Breast epithelium (tissue), 4 donors: Measurements from ENCODE around the gene SLF2. TPM values are rescaled to one million over a fixed set of nuclear protein-coding genes. Genes with fewer than 3 reads are reported as not detected.

Experiments used
- DNase-seq, 2 donors: peaks; one replicate each; pipeline ENCODE4 v3.0.0-alpha.2; 2019; ENCODE audit warnings: low spot score in 2 of 2
- H3K27ac ChIP-seq, 2 donors: fragments of 200-600 bp; sonication (generic) in 1 of 2; one replicate each; pipeline ENCODE4 v1.5.1; 2016 to 2019; ENCODE audit warnings: mild to moderate bottlenecking in 1 of 2
- H3K27me3 ChIP-seq, 2 donors: fragments of 200-600 bp; sonication (generic) in 1 of 2; one replicate each; pipeline versions ENCODE4 v1.5.1 to v1.6.0; 2017 to 2019; ENCODE audit warnings: control low read depth in 1 of 2, mild to moderate bottlenecking in 1 of 2
- H3K36me3 ChIP-seq: fragments of 200-600 bp; one replicate; pipeline ENCODE4 v1.5.1; 2019
- H3K4me1 ChIP-seq, 2 donors: fragments of 200-600 bp; sonication (generic); one replicate each; pipeline ENCODE4 v1.5.1; 2016 to 2019; ENCODE audit warnings: control low read depth in 1 of 2
- H3K4me3 ChIP-seq, 3 donors: fragments of 200-600 bp; sonication (generic); 1 replicate in 2 of 3; 2 replicates in 1 of 3; pipeline ENCODE4 v1.5.1; 2016 to 2019; ENCODE audit warnings: mild to moderate bottlenecking in 3 of 3, moderate library complexity in 2 of 3
- H3K9me3 ChIP-seq, 2 donors: fragments of 200-600 bp; sonication (generic) in 1 of 2; one replicate each; pipeline ENCODE4 v1.5.1; 2016 to 2019; ENCODE audit warnings: control low read depth in 1 of 2
- POLR2A ChIP-seq: fragments of 450-650 bp; IDR thresholded peaks from one replicate; pipeline ENCODE4 v1.6.1; 2016; ENCODE audit warnings: antibody characterized with exemption, mild to moderate bottlenecking, moderate library complexity
- POLR2AphosphoS5 ChIP-seq, 3 donors: sonication (generic); formaldehyde crosslinking; IDR thresholded peaks; one replicate each; pipeline ENCODE4 v1.6.1; 2017; ENCODE audit warnings: antibody characterized with exemption in 3 of 3
- intact Hi-C: fragments of 100-400 bp; cut with DNase I; formaldehyde crosslinking; loops from one replicate; pipeline ENCODE4 v1.15.1; 2023; ENCODE audit warnings: low total_unique reads
- total RNA-seq, 3 donors: library from RNA; depleted of rRNA; stranded (reverse); fragments of >200 nt; gene quantifications; one replicate each; pipeline ENCODE4 v1.1.0, GENCODE V29; 2016
- TF ChIP-seq, protein P1 (sequence below), 3 donors: fragments of 450-650 bp; IDR thresholded peaks; one replicate each; pipeline ENCODE4 v1.5.1; 2016 to 2017; ENCODE audit warnings: antibody characterized with exemption in 3 of 3, mild to moderate bottlenecking in 3 of 3, moderate library complexity in 3 of 3

Gene SLF2
- total RNA-seq, 3 donors from 2014 or later, result 24.8 to 34.2 (median 31.8) TPM

DNA sequence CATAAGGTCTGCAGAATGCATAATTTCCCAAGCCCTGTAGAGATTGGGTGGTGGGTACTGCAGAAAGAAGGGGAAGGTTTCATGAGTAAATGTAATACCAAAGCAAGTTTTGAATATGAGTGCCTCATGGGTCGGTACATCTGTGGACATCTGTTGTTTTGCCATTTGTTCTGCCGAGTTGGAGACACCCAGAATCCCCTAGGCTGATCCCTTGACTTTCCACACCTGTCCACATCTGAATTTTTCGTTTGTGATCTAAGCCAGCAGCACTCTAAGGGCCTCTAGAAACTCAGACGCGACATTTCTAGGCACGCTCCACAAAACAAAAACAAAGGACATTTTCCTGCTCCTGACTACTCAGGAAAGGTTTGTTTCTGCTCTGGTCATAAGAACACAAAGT, 11.7 kb upstream of the SLF2 start:
- Histone ChIP-seq H3K27me3 (peaks cover 0 to 3% of the 10 kb centered on the region in 2 donors), H3K4me1 (no peaks in the 10 kb centered on the region), H3K36me3 (no peaks in the 10 kb centered on the region), H3K27ac (no peak overlapping the region), H3K4me3 (no peak overlapping the region), H3K9me3 (no peaks in the 10 kb centered on the region)
- DNase-seq, result no peak
- TF ChIP-seq POLR2AphosphoS5 (IDR thresholded peaks at IDR 0.05) (no peak), POLR2A (no peak)
- TF ChIP-seq, protein P1, sequence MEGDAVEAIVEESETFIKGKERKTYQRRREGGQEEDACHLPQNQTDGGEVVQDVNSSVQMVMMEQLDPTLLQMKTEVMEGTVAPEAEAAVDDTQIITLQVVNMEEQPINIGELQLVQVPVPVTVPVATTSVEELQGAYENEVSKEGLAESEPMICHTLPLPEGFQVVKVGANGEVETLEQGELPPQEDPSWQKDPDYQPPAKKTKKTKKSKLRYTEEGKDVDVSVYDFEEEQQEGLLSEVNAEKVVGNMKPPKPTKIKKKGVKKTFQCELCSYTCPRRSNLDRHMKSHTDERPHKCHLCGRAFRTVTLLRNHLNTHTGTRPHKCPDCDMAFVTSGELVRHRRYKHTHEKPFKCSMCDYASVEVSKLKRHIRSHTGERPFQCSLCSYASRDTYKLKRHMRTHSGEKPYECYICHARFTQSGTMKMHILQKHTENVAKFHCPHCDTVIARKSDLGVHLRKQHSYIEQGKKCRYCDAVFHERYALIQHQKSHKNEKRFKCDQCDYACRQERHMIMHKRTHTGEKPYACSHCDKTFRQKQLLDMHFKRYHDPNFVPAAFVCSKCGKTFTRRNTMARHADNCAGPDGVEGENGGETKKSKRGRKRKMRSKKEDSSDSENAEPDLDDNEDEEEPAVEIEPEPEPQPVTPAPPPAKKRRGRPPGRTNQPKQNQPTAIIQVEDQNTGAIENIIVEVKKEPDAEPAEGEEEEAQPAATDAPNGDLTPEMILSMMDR (IDR thresholded peaks at IDR 0.05), result no peak
- intact Hi-C loops, result no loop called here

DNA sequence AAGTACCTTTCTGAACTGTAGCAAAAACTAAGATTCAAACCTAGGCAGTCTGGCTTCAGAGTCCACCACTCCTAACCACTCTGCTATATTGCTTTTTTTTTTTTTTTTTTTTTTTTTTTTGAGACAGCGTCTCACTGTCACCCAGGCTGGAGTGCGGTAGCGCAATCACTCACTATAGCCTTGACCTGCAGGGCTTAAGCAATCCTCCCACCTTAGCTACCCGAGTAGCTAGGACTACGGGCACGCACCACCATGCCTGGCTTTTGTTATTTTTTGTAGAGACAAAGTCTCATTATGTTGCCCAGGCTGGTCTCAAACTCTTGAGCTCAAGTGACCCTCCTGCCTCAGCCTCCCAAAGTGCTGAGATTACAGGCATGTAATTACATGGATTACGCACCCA, 10.1 kb upstream of the SLF2 start:
- Histone ChIP-seq H3K4me1 (no peaks in the 10 kb centered on the region), H3K36me3 (no peaks in the 10 kb centered on the region), H3K9me3 (no peaks in the 10 kb centered on the region), H3K27ac (no peak overlapping the region), H3K27me3 (no peaks in the 10 kb centered on the region), H3K4me3 (no peak overlapping the region)
- intact Hi-C loops, result no loop called here
- TF ChIP-seq, protein P1 (IDR thresholded peaks at IDR 0.05), result no peak
- TF ChIP-seq POLR2AphosphoS5 (IDR thresholded peaks at IDR 0.05), result no peak
- no peak for TF ChIP-seq POLR2A
- DNase-seq, result no peak

DNA sequence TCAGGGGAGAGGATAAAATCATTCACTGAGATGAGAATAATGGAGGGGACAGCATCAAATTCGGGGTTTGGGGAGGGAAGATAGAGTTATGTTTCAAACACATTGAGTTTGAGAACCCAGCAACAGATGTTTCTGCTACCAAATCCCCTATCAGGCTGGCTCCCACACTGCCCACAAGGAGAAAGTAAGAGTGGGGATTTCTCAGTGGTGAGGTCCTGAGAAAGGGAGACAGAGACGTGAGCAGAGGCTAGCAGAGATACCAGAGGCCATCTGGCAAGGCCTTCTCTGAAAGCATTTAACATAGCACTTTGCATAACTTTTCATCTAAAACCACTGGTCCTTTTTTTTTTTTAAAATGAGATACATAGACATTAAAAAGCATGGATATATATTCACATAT, 7.8 kb upstream of the SLF2 start:
- H3K4me3 ChIP-seq, result no peak overlapping the region
- no peak overlapping the region for H3K27ac ChIP-seq
- no peaks in the 10 kb centered on the region for H3K4me1 ChIP-seq
- intact Hi-C loops, result no loop called here
- H3K9me3 ChIP-seq, result no peaks in the 10 kb centered on the region
- no peak for DNase-seq
- H3K36me3 ChIP-seq, result no peaks in the 10 kb centered on the region
- no peaks in the 10 kb centered on the region for H3K27me3 ChIP-seq
- TF ChIP-seq POLR2AphosphoS5 (IDR thresholded peaks at IDR 0.05) (no peak), POLR2A (no peak)
- TF ChIP-seq, protein P1 (IDR thresholded peaks at IDR 0.05), result no peak

DNA sequence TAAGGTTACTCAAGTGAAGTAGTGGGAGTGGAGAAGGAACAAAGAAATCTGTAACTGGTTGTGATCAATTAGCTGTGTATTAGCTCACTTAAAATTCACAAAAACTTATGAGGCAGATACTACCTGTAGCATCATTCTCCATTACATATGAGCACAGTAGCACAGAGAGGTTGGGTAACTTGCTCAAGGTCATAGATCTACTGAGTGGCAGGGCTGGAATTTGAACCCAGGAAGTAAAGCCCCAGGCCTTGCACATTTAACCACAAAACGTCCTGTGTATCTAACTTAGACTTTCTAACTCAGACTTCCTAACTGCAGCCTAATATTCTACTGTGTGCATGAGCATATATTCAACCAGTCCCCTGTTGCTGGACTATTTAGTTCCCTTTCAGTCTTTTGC, 5.6 kb upstream of the SLF2 start:
- DNase-seq, result no peak
- Histone ChIP-seq H3K9me3 (no peaks in the 10 kb centered on the region), H3K27me3 (no peaks in the 10 kb centered on the region), H3K27ac (no peak overlapping the region), H3K4me1 (no peaks in the 10 kb centered on the region), H3K36me3 (no peaks in the 10 kb centered on the region), H3K4me3 (no peak overlapping the region)
- TF ChIP-seq, protein P1 (IDR thresholded peaks at IDR 0.05), result no peak
- TF ChIP-seq POLR2AphosphoS5 (IDR thresholded peaks at IDR 0.05) (no peak), POLR2A (no peak)
- intact Hi-C loops, result no loop called here

DNA sequence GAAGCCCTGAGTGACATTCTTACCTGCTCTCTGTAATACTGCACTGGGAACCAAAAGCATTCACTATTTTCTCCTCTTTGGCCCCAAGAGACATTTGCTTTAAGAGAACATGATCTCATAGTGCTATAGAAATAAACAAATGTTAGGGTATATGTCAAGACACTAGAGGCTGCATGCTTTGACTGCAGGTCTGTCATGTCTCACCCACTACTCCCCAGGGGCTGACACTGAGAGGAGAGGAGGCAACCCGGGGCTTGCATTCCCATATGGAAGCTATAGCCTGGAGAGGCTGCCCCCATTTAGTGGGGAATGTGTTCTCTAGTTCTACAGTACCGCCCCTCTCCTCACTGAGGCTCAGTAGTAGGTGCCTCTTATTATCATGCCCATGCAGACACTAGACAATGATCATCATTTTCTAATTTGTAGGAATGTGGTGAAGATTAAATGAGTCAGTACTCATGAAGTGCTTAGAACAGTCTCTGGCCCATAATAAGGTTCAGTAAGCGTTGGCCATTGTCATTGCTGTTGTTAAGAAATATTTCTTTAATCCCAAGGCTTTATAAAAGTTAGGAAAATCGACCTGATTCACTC, 4.9 kb upstream of the SLF2 start:
- Histone ChIP-seq H3K27ac (no peak overlapping the region), H3K27me3 (no peaks in the 10 kb centered on the region), H3K4me1 (no peaks in the 10 kb centered on the region), H3K36me3 (no peaks in the 10 kb centered on the region), H3K4me3 (no peak overlapping the region), H3K9me3 (no peaks in the 10 kb centered on the region)
- intact Hi-C loops, result no loop called here
- TF ChIP-seq, protein P1 (IDR thresholded peaks at IDR 0.05), result no peak
- TF ChIP-seq POLR2A (no peak), POLR2AphosphoS5 (IDR thresholded peaks at IDR 0.05) (no peak)
- DNase-seq, result no peak
